CD4-positive, alpha-beta memory T cell (primary cell): ENCODE measurements around the gene MIOX. TPM values are rescaled to one million over a fixed set of nuclear protein-coding genes. Genes with fewer than 3 reads are reported as not detected.

ENCODE experiments used
- CTCF ChIA-PET: fragments of 350-600 bp; sonication (Branson Sonifier 250); formaldehyde crosslinking; loops from one replicate; lab custom pipeline; 2021; ENCODE audit warnings: inconsistent platforms; ENCODE audit not compliant: partially characterized antibody; lab: Charles Lee
- POLR2A ChIA-PET: fragments of 350-600 bp; sonication (Branson Sonifier 250); formaldehyde crosslinking; loops from one replicate; lab custom pipeline; 2021; ENCODE audit not compliant: partially characterized antibody; lab: Charles Lee
- DNase-seq, 5 donors: peaks; one replicate each; pipeline versions ENCODE4 v3.0.0 to v3.0.0-alpha.2; 2020 to 2022; ENCODE audit warnings: mixed read lengths in 1 of 5
- H3K27ac ChIP-seq: one replicate; pipeline ENCODE4 v1.7.0; 2013; ENCODE audit warnings: low read depth, low read length
- H3K27me3 ChIP-seq: 2 replicates; pipeline ENCODE4 v1.7.0; 2013; ENCODE audit warnings: mild to moderate bottlenecking, low read length, moderate library complexity; ENCODE audit not compliant: insufficient read depth
- H3K36me3 ChIP-seq: 2 replicates; pipeline ENCODE4 v1.7.0; 2013; ENCODE audit warnings: mild to moderate bottlenecking, low read length, moderate library complexity; ENCODE audit not compliant: insufficient read depth
- H3K4me1 ChIP-seq: 2 replicates; pipeline ENCODE4 v1.7.0; 2013; ENCODE audit warnings: mild to moderate bottlenecking, low read length, moderate library complexity; ENCODE audit not compliant: insufficient read depth
- H3K4me3 ChIP-seq, 2 donors: one replicate each; pipeline ENCODE4 v1.7.0; 2013; ENCODE audit warnings: low read length in 2 of 2, mild to moderate bottlenecking in 1 of 2
- H3K9me3 ChIP-seq, 2 donors: one replicate each; pipeline ENCODE4 v1.7.0; 2013; ENCODE audit warnings: low read length in 2 of 2, control low read depth in 1 of 2; ENCODE audit not compliant: control insufficient read depth in 1 of 2
- H3K27ac Mint-ChIP-seq, 7 donors: one replicate each; pipeline ENCODE4 v1.8.0; 2020 to 2021; ENCODE audit warnings: mixed read lengths in 7 of 7, mild to moderate bottlenecking in 6 of 7, inconsistent platforms in 3 of 7, moderate library complexity in 3 of 7
- H3K27me3 Mint-ChIP-seq, 2 donors: one replicate each; pipeline ENCODE4 v1.8.0; 2020 to 2021; ENCODE audit warnings: mixed read lengths in 2 of 2
- H3K36me3 Mint-ChIP-seq, 2 donors: one replicate each; pipeline ENCODE4 v1.8.0; 2020 to 2021; ENCODE audit warnings: mixed read lengths in 2 of 2, inconsistent platforms in 1 of 2, mild to moderate bottlenecking in 1 of 2
- H3K4me1 Mint-ChIP-seq, 4 donors: one replicate each; pipeline ENCODE4 v1.8.0; 2020 to 2021; ENCODE audit warnings: mixed read lengths in 4 of 4, mild to moderate bottlenecking in 1 of 4
- H3K4me3 Mint-ChIP-seq, 8 donors: one replicate each; pipeline ENCODE4 v1.8.0; 2020 to 2021; ENCODE audit warnings: mixed read lengths in 8 of 8, mild to moderate bottlenecking in 7 of 8, moderate library complexity in 6 of 8, inconsistent platforms in 3 of 8
- H3K9me3 Mint-ChIP-seq, 8 donors: one replicate each; pipeline ENCODE4 v1.8.0; 2020 to 2021; ENCODE audit warnings: mixed read lengths in 8 of 8, mild to moderate bottlenecking in 5 of 8, inconsistent platforms in 3 of 8, moderate library complexity in 1 of 8
- intact Hi-C: fragments of 100-400 bp; cut with micrococcal nuclease; formaldehyde crosslinking; loops from one replicate; pipeline ENCODE4 v1.15.1; 2023
- polyA plus RNA-seq, 2 donors: library from polyadenylated mRNA; unstranded; fragments of 300-500 nt; fragmentation: Illumina TruSeq; gene quantifications; one replicate each; pipeline ENCODE4 v1.2.3, GENCODE V29; 2021
- total RNA-seq, 2 experiments: library from RNA; stranded (reverse); gene quantifications; one replicate each; pipeline ENCODE4 v1.2.3, GENCODE V29; 2021

The MIOX gene
- total and polyA plus RNA-seq, 4 experiments from 2014 or later, result not detected

DNA sequence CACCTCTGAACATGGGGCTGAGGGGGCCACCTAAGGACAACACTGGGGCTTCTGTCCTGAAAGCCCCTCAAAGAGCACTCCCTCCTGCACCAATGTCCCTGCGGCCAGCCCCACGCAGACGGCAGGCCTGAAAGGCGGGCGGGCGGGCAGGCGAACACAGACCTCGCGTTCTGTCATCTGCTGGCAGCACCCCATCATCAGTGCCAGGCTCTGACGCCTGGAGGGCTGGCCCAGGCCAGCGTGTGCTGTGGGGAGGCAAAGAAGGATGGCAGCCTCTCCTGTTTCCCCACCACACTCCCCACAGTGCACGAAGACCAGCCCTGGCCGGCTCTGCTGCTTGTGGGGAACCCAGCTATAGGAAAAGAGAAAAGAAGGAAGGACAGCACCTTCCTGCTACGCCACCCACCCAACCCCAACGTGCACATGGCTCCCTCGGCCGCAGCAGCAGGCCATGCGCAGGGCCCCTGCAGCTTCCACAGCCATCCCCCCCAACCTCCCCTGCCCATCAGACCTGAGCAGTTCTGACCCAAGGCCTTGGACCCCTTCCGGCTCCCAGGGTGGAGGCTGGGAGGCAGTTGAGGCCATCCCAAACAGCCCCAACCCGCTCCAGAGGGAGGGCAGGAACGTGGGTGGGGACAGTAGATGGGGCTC, 15.3 kb upstream of the MIOX start:
- ChIA-PET POLR2A (interaction anchor here (1.3 to 8.1 kb wide), 11 partner anchors 8 to 227 kb away, joined by 5 to 71 read pairs (median 21); partner anchors contain the start of genes ADM2, LMF2, NCAPH2 and SCO2), CTCF (interaction anchor here (1.2 to 3.8 kb wide), 9 partner anchors 8 to 149 kb away, joined by 3 to 29 read pairs (median 4); partner anchors contain the start of gene SCO2)
- H3K4me1 ChIP-seq, result peaks cover 64% of the 10 kb centered on the region
- peak overlapping the region; percentile 89 to 98 (median 96) for H3K27ac Mint-ChIP-seq
- H3K4me3 Mint-ChIP-seq, result peak overlapping the region; percentile 52 to 86 (median 82)
- H3K4me3 ChIP-seq, result peak overlapping the region; percentile 40 to 43
- no peaks in the 10 kb centered on the region for H3K27me3 Mint-ChIP-seq
- H3K36me3 Mint-ChIP-seq, result peaks cover 11 to 29% of the 10 kb centered on the region in 2 donors
- no peaks in the 10 kb centered on the region for H3K27me3 ChIP-seq
- peak overlapping the region; percentile 75 for H3K27ac ChIP-seq
- peak in 1 of 5 donors; percentile 35 for DNase-seq
- intact Hi-C loops, result loop anchor here (5.0 to 10.0 kb wide), 2 partner anchors 111 to 217 kb away; partner anchors contain the start of genes CHKB and HDAC10
- no peaks in the 10 kb centered on the region for H3K9me3 ChIP-seq
- peaks cover 35 to 73% (median 54%) of the 10 kb centered on the region in 4 donors for H3K4me1 Mint-ChIP-seq
- H3K36me3 ChIP-seq, result peaks cover 15% of the 10 kb centered on the region
- no peaks in the 10 kb centered on the region for H3K9me3 Mint-ChIP-seq

DNA sequence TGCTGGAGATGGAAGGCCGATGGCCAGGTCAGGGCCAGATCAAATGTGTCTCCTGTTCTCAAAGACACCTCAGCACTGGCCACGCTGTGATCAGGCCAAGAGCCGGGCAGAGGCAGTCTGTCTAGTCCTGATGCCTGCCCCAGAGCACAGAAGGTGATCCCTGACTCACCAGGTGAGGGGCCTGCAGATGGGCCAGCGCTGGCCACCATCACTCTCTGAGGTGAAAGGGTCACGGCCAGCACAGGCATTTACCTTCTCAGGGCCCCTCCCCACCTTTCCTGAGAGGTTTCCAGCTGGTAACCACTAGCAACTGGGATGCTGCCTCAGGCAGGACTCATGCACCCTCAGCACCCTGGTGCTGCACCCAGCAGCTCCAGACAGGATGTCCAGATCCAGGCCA, 14.7 kb upstream of the MIOX start:
- H3K4me1 ChIP-seq, result peaks cover 64% of the 10 kb centered on the region
- peaks cover 6 to 24% of the 10 kb centered on the region in 2 donors for H3K36me3 Mint-ChIP-seq
- no peaks in the 10 kb centered on the region for H3K9me3 ChIP-seq
- peak overlapping the region; percentile 75 for H3K27ac ChIP-seq
- peaks cover 8% of the 10 kb centered on the region for H3K36me3 ChIP-seq
- ChIA-PET CTCF (interaction anchor here (0.9 to 2.7 kb wide), 4 partner anchors 21 to 103 kb away, joined by 4 to 13 read pairs (median 5); partner anchors contain the start of gene SCO2), POLR2A (interaction anchor here (0.9 to 8.1 kb wide), 10 partner anchors 11 to 228 kb away, joined by 3 to 71 read pairs (median 19); partner anchors contain the start of genes ADM2, HDAC10, LMF2 and NCAPH2)
- H3K27me3 ChIP-seq, result no peaks in the 10 kb centered on the region
- H3K9me3 Mint-ChIP-seq, result no peaks in the 10 kb centered on the region
- no peak for DNase-seq
- intact Hi-C loops, result loop anchor here (5.0 to 10.0 kb wide), 2 partner anchors 110 to 217 kb away; partner anchors contain the start of genes CHKB and HDAC10
- H3K27ac Mint-ChIP-seq, result peak overlapping the region; percentile 65 to 98 (median 89)
- peaks cover 32 to 73% (median 53%) of the 10 kb centered on the region in 4 donors for H3K4me1 Mint-ChIP-seq
- H3K4me3 Mint-ChIP-seq, result peak overlapping the region; percentile 59 to 97 (median 72)
- no peaks in the 10 kb centered on the region for H3K27me3 Mint-ChIP-seq
- H3K4me3 ChIP-seq, result peak overlapping the region in 1 of 2 donors; percentile 1

DNA sequence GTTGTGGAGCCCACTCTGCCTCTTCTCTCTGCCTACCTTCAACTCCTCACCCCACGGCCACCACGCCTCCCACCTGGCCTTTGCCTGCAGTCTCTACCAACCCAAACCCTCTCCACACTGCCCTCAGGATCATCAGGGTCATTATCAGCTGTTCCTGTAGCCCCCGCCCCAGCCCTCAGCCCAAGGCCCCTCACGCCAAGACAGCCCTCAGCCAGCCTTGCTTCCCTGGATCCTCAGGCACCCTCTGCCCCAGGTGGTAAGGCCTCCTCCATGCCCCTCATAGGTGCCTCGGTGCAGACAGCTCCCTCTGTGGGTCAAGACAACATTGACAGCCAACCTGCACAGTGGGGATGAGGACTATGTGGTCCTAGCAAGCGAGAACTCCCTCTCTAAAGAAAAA, 13.6 kb upstream of the MIOX start:
- H3K9me3 Mint-ChIP-seq, result no peaks in the 10 kb centered on the region
- Histone ChIP-seq H3K4me1 (peaks cover 62% of the 10 kb centered on the region), H3K27ac (peak overlapping the region; percentile 75), H3K4me3 (peak overlapping the region; percentile 64 to 79), H3K9me3 (no peaks in the 10 kb centered on the region), H3K27me3 (no peaks in the 10 kb centered on the region), H3K36me3 (peaks cover 4% of the 10 kb centered on the region)
- peaks cover 6 to 22% of the 10 kb centered on the region in 2 donors for H3K36me3 Mint-ChIP-seq
- ChIA-PET POLR2A (interaction anchor here (0.6 to 8.1 kb wide), 13 partner anchors 21 to 229 kb away, joined by 3 to 71 read pairs (median 5); partner anchors contain the start of genes HDAC10, LMF2, NCAPH2 and SCO2), CTCF (interaction anchor here (0.6 to 2.7 kb wide), 8 partner anchors 15 to 148 kb away, joined by 3 to 13 read pairs (median 5); partner anchors contain the start of gene SCO2)
- DNase-seq, result peak; percentile 40 to 67 (median 51)
- H3K4me3 Mint-ChIP-seq, result peak overlapping the region; percentile 88 to 99 (median 95)
- intact Hi-C loops, result loop anchor here (5.0 to 10.0 kb wide), 2 partner anchors 109 to 218 kb away; partner anchors contain the start of genes CHKB and HDAC10
- H3K27ac Mint-ChIP-seq, result peak overlapping the region; percentile 89 to 98 (median 94)
- no peaks in the 10 kb centered on the region for H3K27me3 Mint-ChIP-seq
- peaks cover 31 to 73% (median 53%) of the 10 kb centered on the region in 4 donors for H3K4me1 Mint-ChIP-seq

DNA sequence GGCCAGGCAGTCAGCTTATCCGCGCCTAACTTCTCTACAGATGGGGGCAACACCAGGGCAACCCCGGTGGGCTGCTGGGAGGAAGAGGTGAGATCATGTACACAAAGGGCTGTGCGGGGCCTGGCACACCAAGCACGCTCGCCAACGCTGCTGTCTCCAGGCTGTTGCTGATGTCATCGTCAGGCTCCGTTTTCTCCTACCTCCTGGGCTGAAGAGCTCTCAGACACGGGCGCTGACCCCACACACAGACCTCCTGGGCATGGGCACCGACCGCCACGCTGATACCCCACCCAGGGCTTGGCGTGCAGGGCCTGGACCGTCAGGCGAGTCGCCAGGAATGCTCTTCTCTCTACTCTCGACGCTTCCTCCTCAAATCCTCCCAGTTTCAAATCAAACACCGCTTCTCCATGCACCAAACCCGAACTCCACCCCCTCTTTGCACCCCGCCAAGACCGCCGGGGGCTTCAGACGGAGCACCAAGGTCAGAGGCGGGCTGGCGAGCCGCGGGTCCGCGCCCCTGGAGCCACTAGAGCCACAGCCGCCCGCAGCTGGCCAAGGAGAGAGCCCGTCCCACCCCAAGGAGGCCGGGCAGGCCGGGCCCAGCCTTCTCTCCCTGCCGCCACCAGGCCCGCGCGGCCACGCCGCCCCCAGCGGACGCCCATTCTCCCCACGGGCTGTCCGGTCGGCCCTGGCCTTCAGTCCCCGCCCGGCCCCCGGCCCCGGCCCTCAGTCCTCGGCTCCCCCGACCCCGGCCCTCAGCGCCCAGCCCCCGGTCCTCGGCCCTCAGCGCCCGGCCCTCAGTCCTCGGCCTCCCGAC, 12.6 kb upstream of the MIOX start:
- Mint-ChIP-seq H3K27me3 (no peaks in the 10 kb centered on the region), H3K4me1 (peaks cover 26 to 67% (median 45%) of the 10 kb centered on the region in 4 donors), H3K9me3 (no peaks in the 10 kb centered on the region), H3K27ac (peak overlapping the region; percentile 89 to 98 (median 94)), H3K4me3 (peak overlapping the region; percentile 88 to 99 (median 95)), H3K36me3 (peaks cover 6 to 19% of the 10 kb centered on the region in 2 donors)
- peak in 2 of 5 donors; percentile 16 to 29 for DNase-seq
- ChIA-PET POLR2A (interaction anchor here (0.6 to 8.1 kb wide), 13 partner anchors 22 to 222 kb away, joined by 3 to 71 read pairs (median 5); partner anchors contain the start of genes LMF2, NCAPH2 and SCO2), CTCF (interaction anchor here (0.9 to 2.7 kb wide), 5 partner anchors 16 to 147 kb away, joined by 3 to 13 read pairs (median 5); partner anchors contain the start of gene SCO2)
- Histone ChIP-seq H3K9me3 (no peaks in the 10 kb centered on the region), H3K36me3 (peaks cover 4% of the 10 kb centered on the region), H3K4me3 (peak overlapping the region; percentile 64 to 79), H3K27me3 (no peaks in the 10 kb centered on the region), H3K27ac (peak overlapping the region; percentile 75), H3K4me1 (peaks cover 52% of the 10 kb centered on the region)
- intact Hi-C loops, result loop anchor here (2.0 to 10.0 kb wide), 3 partner anchors 51 to 219 kb away; partner anchors contain the start of genes CHKB, HDAC10 and SCO2

DNA sequence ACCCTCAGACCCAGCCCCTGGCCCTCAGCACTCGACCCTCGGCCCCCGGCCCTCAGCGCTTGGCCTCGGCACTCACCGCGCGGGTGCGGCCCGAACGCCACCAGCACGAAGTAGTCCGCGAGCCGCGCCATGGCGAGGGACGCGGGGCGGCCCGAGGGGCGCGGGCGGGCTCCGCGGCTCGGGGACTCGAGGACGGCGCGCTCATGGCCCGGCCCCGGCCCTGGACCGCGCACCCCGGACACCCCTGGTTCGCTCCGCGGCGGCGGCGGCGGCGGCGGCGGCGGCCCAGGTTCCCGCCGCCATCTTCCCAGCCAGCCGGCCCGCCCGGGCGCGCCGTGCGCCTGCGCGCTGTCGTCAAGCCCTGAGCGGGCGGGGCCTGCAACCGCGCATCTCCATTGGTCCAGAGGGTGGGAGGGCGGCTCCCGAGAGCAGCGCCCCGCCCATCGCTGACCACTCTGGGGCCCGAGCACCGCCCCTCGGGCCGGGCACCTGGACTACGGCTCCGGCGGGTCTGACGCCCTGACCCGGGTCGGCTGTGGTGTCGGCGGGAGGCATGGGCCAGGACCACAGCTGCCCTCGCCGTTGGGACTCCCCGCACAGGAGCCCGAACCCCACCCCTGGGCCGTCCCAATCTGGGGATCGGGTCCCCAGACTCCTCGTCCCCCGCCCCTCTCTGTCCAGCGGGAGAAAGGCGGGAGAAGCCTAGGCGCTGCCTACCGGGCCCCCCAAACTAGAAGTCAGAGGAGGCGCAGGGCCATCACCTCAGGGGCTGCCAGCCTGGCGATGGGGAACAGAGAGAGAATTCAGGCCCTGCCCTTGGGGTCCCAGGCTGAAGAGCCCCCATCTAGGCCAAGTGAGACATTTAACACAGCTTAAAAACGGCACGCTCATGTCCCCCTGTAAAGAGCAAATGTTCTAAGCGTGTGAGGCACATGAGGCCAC, 11.7 kb upstream of the MIOX start, which contains the start of gene SBF1:
Gene SBF1, minus strand, starts transcription at position 326 of the 942 bp plus-strand sequence. Its CDS starts 195 bp downstream, at position 131.
- H3K27ac Mint-ChIP-seq, result peak within 1 kb of the TSS; percentile 89 to 98 (median 94)
- intact Hi-C loops, result loop anchor here (1.0 to 10.0 kb wide), 4 partner anchors 32 to 220 kb away; partner anchors contain the start of genes CHKB, HDAC10, LMF2 and SCO2
- peaks cover 4% of the 10 kb centered on the region for H3K36me3 ChIP-seq
- H3K9me3 ChIP-seq, result no peaks in the 10 kb centered on the region
- H3K4me1 ChIP-seq, result peaks cover 46% of the 10 kb centered on the region
- peaks cover 28 to 62% (median 40%) of the 10 kb centered on the region in 4 donors for H3K4me1 Mint-ChIP-seq
- no peaks in the 10 kb centered on the region for H3K9me3 Mint-ChIP-seq
- H3K27ac ChIP-seq, result peak within 1 kb of the TSS; percentile 75
- H3K4me3 Mint-ChIP-seq, result peak within 1 kb of the TSS; percentile 88 to 99 (median 95)
- CTCF ChIA-PET, result no interaction called here
- no peaks in the 10 kb centered on the region for H3K27me3 Mint-ChIP-seq
- no peaks in the 10 kb centered on the region for H3K27me3 ChIP-seq
- peaks cover 6 to 13% of the 10 kb centered on the region in 2 donors for H3K36me3 Mint-ChIP-seq
- peak; percentile 83 to 88 (median 84) for DNase-seq
- POLR2A ChIA-PET, result interaction anchor here (0.9 to 8.1 kb wide), 6 partner anchors 24 to 146 kb away, joined by 3 to 71 read pairs (median 12); partner anchors contain the start of genes LMF2, NCAPH2 and SCO2
- peak within 1 kb of the TSS; percentile 73 to 79 for H3K4me3 ChIP-seq
